RWPE2 (cell line): ENCODE measurements around the gene OSBPL7.

ENCODE experiments used
- ATAC-seq: fragments of 200-7000 bp; cut with Tn5 transposase; 3 replicates; pipeline ENCODE4 v1.9.1; 2021; ENCODE audit warnings: low read depth
- DNase-seq: peaks from one replicate; pipeline ENCODE4 v3.0.0-alpha.2; 2020; ENCODE audit warnings: low spot score
- H3K27ac ChIP-seq: fragments of 450-650 bp; 2 replicates; pipeline ENCODE4 v1.5.1; 2017; ENCODE audit warnings: mild to moderate bottlenecking; ENCODE audit not compliant: poor library complexity, severe bottlenecking
- H3K27me3 ChIP-seq: fragments of 250-450 bp; sonication (Bioruptor Pico); 2 replicates; pipeline ENCODE4 v1.5.1; 2021; ENCODE audit warnings: mild to moderate bottlenecking, moderate library complexity; ENCODE audit not compliant: insufficient read depth, poor library complexity, severe bottlenecking
- H3K36me3 ChIP-seq: fragments of 250-450 bp; sonication (Bioruptor Pico); 2 replicates; pipeline ENCODE4 v1.5.1; 2020; ENCODE audit warnings: low read depth, mild to moderate bottlenecking, moderate library complexity
- H3K4me1 ChIP-seq: fragments of 250-450 bp; sonication (Bioruptor Pico); 2 replicates; pipeline ENCODE4 v1.5.1; 2021; ENCODE audit warnings: mild to moderate bottlenecking, moderate library complexity; ENCODE audit not compliant: insufficient read depth, poor library complexity, severe bottlenecking
- H3K4me3 ChIP-seq: fragments of 250-450 bp; sonication (Bioruptor Pico); 2 replicates; pipeline ENCODE4 v1.5.1; 2021; ENCODE audit warnings: mild to moderate bottlenecking, moderate library complexity; ENCODE audit not compliant: severe bottlenecking
- H3K9me3 ChIP-seq: fragments of 250-450 bp; sonication (Bioruptor Pico); 2 replicates; pipeline ENCODE4 v1.5.1; 2021; ENCODE audit warnings: mild to moderate bottlenecking, moderate library complexity; ENCODE audit not compliant: severe bottlenecking
- CTCF ChIP-seq: fragments of 450-650 bp; IDR thresholded peaks from one replicate; pipeline ENCODE4 v1.5.1; 2017; ENCODE audit warnings: mild to moderate bottlenecking, moderate library complexity; ENCODE audit not compliant: poor library complexity, severe bottlenecking

OSBPL7 gene

GRCh38 chr17:47815106-47815918 lies 6.3 kb downstream of the OSBPL7 start:
- Histone ChIP-seq H3K4me3 (no peak overlapping the region), H3K4me1 (peaks cover 7% of the 10 kb centered on the region), H3K27ac (no peak overlapping the region), H3K9me3 (no peaks in the 10 kb centered on the region), H3K36me3 (peaks cover 21% of the 10 kb centered on the region), H3K27me3 (no peaks in the 10 kb centered on the region)
- DNase-seq (no peak), ATAC-seq (no peak)
- no peak for TF ChIP-seq CTCF

GRCh38 chr17:47813512-47814031 lies 8.0 kb downstream of the OSBPL7 start:
- Histone ChIP-seq H3K27me3 (no peaks in the 10 kb centered on the region), H3K36me3 (peaks cover 29% of the 10 kb centered on the region), H3K27ac (no peak overlapping the region), H3K9me3 (no peaks in the 10 kb centered on the region), H3K4me1 (peaks cover 10% of the 10 kb centered on the region), H3K4me3 (no peak overlapping the region)
- TF ChIP-seq CTCF = no peak
- no peak for ATAC-seq
- DNase-seq = peak; percentile 55

GRCh38 chr17:47813077-47813476 lies 8.5 kb downstream of the OSBPL7 start:
- peaks cover 10% of the 10 kb centered on the region for H3K4me1 ChIP-seq
- no peaks in the 10 kb centered on the region for H3K27me3 ChIP-seq
- no peak for TF ChIP-seq CTCF
- H3K27ac ChIP-seq = no peak overlapping the region
- ATAC-seq = no peak
- no peak overlapping the region for H3K4me3 ChIP-seq
- H3K9me3 ChIP-seq = no peaks in the 10 kb centered on the region
- H3K36me3 ChIP-seq = peaks cover 29% of the 10 kb centered on the region
- DNase-seq = peak; percentile 55

- Histone ChIP-seq H3K36me3 (peaks cover 29% of the 10 kb centered on the region), H3K9me3 (no peaks in the 10 kb centered on the region), H3K27me3 (no peaks in the 10 kb centered on the region), H3K27ac (no peak overlapping the region), H3K4me1 (peaks cover 10% of the 10 kb centered on the region), H3K4me3 (no peak overlapping the region)
- DNase-seq = peak; percentile 32
- no peak for ATAC-seq
- no peak for TF ChIP-seq CTCF
Measured at GRCh38 chr17:47812146-47812920, 9.3 kb downstream of the OSBPL7 start.
